Measurements from ENCODE around the gene THBD.

Gene THBD

GRCh38 chr20:23061734-23062561, 12.5 kb upstream of the THBD start:
- DNase-seq (ENCODE audit: low spot score): no peak

GRCh38 chr20:23061262-23061661, 11.8 kb upstream of the THBD start:
- no peak for DNase-seq (ENCODE audit: low spot score)

GRCh38 chr20:23060629-23061028, 11.2 kb upstream of the THBD start:
- no peak for DNase-seq (ENCODE audit: low spot score)

- DNase-seq (ENCODE audit: low spot score): no peak
Measured at GRCh38 chr20:23059846-23060245, 10.4 kb upstream of the THBD start.

- DNase-seq (ENCODE audit: low spot score): no peak
Measured at GRCh38 chr20:23059001-23059400, 9.5 kb upstream of the THBD start.

- no peak for DNase-seq (ENCODE audit: low spot score)
Measured at GRCh38 chr20:23058240-23058639, 8.8 kb upstream of the THBD start.

GRCh38 chr20:23052904-23053303, 3.4 kb upstream of the THBD start:
- no peak for DNase-seq (ENCODE audit: low spot score)

- DNase-seq (ENCODE audit: low spot score): no peak
Measured at GRCh38 chr20:23050847-23051627, 1.6 kb upstream of the THBD start.

- no peak for DNase-seq (ENCODE audit: low spot score)
Measured at GRCh38 chr20:23050076-23050838, 785 bp upstream of the THBD start.

GRCh38 chr20:23048283-23049200, 930 bp downstream of the THBD start:
- DNase-seq (ENCODE audit: low spot score): no peak

- DNase-seq (ENCODE audit: low spot score): no peak
Measured at GRCh38 chr20:23047738-23048214, 1.7 kb downstream of the THBD start.

GRCh38 chr20:23047001-23047737, 2.3 kb downstream of the THBD start:
- DNase-seq (ENCODE audit: low spot score): no peak

GRCh38 chr20:23046431-23046830, 3.0 kb downstream of the THBD start:
- DNase-seq (ENCODE audit: low spot score): no peak

- no peak for DNase-seq (ENCODE audit: low spot score)
Measured at GRCh38 chr20:23043376-23043775, 6.1 kb downstream of the THBD start.

- no peak for DNase-seq (ENCODE audit: low spot score)
Measured at GRCh38 chr20:23042270-23042669, 7.2 kb downstream of the THBD start.

- no peak for DNase-seq (ENCODE audit: low spot score)
Measured at GRCh38 chr20:23039885-23040508, 9.5 kb downstream of the THBD start.

- no peak for DNase-seq (ENCODE audit: low spot score)
Measured at GRCh38 chr20:23039136-23039875, 10.2 kb downstream of the THBD start.

- DNase-seq (ENCODE audit: low spot score): no peak
Measured at GRCh38 chr20:23037017-23037481, 12.4 kb downstream of the THBD start.

GRCh38 chr20:23036371-23036770, 13.1 kb downstream of the THBD start:
- no peak for DNase-seq (ENCODE audit: low spot score)
